Measurements from ENCODE around the gene SNAI1. TPM values are rescaled to one million over a fixed set of nuclear protein-coding genes. Genes with fewer than 3 reads are reported as not detected.
"Not testable (repeated sequence)": the region's sequence is repeated elsewhere in the genome, so short reads cannot be mapped to it uniquely, and the experiment has no call there.

The SNAI1 gene
- polyA plus RNA-seq, 4 donors: 7.9 to 18.5 (median 13.9) TPM

GRCh38 chr20:49957089-49957938 lies 25.5 kb upstream of the SNAI1 start:
- DNase-seq (ENCODE audit: low read depth in 4 of 4, low spot score in 2 of 4): not testable (repeated sequence)

DNA sequence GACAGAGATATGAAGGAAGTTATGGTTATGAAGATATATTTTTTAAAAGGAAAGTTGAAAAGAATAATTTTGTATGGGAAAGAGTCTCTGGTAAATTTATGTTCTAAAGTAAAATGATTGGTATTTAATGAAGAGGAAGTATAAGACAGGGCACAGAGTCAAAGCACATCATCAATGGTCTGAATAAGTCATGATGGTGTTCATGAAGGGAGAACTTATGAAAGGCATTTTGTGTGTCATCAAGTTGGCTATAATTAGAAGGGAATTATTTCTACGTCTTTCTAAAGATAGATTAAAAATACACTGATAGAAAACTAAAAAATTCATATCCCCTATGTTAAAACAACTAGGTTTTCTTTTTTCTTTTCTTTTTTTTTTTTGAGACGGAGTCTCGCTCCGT lies 21.4 kb upstream of the SNAI1 start:
- no peak for DNase-seq (ENCODE audit: low read depth in 4 of 4, low spot score in 2 of 4)

GRCh38 chr20:49964964-49965780 lies 17.6 kb upstream of the SNAI1 start:
- DNase-seq (ENCODE audit: low read depth in 4 of 4, low spot score in 2 of 4): no peak

DNA sequence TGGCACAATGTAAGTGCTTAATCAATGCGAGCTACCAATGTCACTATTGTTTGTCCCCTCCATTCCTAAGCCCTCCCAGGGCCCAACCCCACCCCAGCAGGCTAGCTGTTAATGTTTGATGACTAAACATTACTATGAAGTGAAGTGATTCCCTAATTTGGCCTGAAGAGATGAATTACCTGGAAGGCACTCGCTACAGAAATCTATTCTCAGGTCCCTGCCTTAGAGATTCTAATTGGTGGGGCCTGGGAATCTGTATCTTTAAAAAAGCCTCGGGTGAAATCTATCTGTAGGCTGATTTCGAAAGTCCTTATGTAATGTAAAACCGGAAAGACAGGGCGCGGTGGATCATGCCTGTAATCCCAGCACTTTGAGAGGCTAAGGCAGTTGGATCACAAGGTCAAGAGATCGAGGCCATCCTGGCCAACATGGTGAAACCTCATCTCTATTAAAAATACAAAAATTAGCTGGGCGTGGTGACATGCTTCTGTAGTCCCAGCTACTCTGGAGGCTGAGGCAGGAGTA lies 16.9 kb upstream of the SNAI1 start:
- no peak for DNase-seq (ENCODE audit: low read depth in 4 of 4, low spot score in 2 of 4)

DNA sequence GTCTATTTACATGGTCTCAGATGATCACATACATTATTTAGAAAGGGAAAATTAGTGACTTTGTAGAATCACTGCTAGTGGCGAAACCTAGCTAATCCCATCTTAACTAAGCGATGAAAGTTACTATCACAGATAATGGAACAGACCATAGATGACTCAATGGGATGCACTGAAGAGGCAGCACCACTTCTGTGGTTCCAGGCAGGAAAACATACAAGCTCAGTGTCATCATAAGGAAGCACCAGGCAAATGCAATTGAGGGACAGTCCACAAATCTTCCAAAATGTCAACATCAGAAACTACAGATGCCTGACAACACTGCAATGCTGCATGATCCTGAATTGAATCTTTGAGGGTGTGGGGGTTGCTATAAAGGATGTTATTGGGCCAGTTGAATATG lies 15.9 kb upstream of the SNAI1 start:
- DNase-seq (ENCODE audit: low read depth in 4 of 4, low spot score in 2 of 4): no peak

DNA sequence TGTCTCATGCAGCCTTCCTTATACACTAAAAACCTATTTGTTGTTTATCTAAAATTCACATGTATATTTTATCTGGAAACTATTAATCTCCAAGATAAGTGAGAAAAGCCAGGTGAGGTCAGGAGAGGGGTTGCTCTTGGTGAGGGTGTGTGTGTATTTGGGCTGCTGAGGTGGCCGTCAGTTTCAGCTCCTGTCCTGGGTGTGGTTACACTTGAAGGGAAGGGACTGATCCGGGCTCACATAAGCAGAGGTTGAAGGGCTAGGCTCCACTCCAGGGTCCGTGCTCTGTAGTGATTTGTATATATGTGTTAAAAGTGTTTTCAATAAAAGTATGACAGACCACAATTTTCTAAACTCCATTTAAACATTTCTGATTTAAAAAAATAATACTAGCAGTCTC lies 13.5 kb upstream of the SNAI1 start:
- no peak for DNase-seq (ENCODE audit: low read depth in 4 of 4, low spot score in 2 of 4)

DNA sequence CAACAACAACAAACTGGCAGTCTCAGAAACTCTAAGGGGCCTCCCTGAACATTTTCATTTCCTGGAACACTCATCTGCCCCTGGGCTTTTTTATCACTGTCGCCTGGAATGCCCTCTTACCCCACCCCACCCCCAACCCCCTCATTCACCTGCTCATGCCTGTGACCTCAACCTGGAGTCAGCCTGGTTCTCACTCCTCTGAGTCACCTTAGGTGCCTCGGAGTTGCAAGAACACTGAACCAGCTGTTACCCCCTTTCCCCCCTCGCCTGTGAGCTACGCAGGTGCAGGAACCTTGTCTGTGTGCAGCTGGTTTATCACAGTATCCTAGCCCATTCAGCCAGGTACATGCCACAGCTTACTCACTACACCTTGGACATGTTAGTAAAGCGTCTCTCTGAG lies 12.8 kb upstream of the SNAI1 start:
- no peak for DNase-seq (ENCODE audit: low read depth in 4 of 4, low spot score in 2 of 4)

- DNase-seq (ENCODE audit: low read depth in 4 of 4, low spot score in 2 of 4): no peak
Measured at GRCh38 chr20:49970498-49970897, 12.3 kb upstream of the SNAI1 start.

DNA sequence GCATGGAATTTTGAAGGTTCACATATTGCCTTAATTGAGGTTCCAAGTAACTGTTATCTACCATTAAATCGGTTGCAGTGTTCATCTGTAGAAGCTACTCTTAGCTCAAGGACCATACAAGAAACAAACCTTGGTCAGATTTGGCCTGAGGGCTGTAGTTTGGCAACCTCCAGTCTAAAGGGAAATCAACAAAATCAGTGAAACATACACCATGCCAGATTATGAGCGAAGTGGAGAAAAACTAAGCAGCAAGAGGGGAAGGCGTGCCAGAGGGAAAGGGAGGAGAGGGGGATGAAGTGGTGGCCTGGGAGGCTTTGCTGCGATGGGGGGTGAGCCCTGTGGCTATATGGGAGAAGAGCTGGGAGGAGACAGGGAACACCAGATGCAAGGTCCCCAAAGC lies 8.8 kb upstream of the SNAI1 start:
- no peak for DNase-seq (ENCODE audit: low read depth in 4 of 4, low spot score in 2 of 4)

DNA sequence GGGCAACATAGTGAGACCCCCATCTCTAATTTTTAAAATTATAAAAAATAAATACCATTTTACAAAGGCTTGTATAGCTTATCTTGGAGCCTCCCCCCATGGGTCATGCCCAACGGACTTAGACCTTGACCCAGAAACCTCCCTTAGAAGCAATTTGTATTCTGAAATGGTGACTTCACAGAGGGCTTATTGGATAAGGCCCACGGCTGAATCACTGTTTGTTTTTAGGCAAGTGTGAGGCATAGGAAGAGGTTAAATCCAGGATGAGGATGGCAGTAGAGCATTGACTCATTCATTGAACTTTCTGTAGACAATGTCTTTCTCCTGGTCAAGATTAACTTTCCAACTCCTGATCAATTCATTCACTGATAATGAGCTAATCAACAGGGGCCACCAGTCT lies 6.2 kb upstream of the SNAI1 start:
- DNase-seq (ENCODE audit: low read depth in 4 of 4, low spot score in 2 of 4): no peak

- not testable (repeated sequence) for DNase-seq (ENCODE audit: low read depth in 4 of 4, low spot score in 2 of 4)
Measured at GRCh38 chr20:49977740-49978139, 5.0 kb upstream of the SNAI1 start.

GRCh38 chr20:49978685-49979029 lies 4.1 kb upstream of the SNAI1 start:
- DNase-seq (ENCODE audit: low read depth in 4 of 4, low spot score in 2 of 4): no peak

DNA sequence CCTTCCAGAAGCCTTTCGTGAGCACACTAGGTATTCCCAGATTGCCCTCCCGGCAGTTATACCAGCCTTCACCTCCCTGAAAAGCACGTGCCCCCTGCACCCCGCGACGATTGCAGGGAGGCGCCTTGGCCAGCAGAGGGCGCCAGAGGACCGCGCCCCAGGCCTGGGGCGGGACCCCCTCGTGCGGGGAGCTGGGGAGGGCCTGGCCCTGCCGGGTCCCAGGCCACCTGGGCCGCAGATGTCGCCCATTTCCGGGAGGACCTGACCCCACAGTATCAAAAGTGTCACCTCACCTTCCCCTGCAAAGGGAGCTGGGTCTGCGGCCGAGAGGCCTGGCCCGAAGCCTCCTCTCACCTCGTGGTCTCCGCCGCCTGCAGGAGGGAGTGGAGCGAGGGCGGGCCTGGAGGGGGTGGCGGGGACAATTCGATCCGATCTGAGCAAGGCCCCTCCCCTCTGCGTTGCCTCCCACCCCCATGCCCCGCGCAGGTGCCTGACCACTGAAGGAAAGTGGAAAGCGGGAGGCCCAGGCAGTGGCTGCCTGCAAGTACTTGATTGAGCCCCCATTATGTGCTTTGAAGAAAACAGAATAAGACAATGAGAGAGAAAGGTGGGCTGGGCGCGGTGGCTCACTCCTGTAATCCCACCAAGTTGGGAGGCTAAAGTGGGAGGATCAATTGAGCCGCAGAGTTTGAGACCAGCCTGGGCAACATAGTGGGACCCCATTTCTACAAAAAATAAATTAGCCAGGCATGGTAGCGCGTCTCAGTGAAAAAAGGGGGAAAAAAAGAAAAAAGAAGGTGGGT lies 3.5 kb upstream of the SNAI1 start:
- DNase-seq (ENCODE audit: low read depth in 4 of 4, low spot score in 2 of 4): no peak

GRCh38 chr20:49980140-49981008 lies 2.4 kb upstream of the SNAI1 start:
- no peak for DNase-seq (ENCODE audit: low read depth in 4 of 4, low spot score in 2 of 4)

- no peak for DNase-seq (ENCODE audit: low read depth in 4 of 4, low spot score in 2 of 4)
Measured at GRCh38 chr20:49981218-49982071, 1.3 kb upstream of the SNAI1 start.

GRCh38 chr20:49982072-49982345 lies 771 bp upstream of the SNAI1 start:
- DNase-seq (ENCODE audit: low read depth in 4 of 4, low spot score in 2 of 4): no peak

DNA sequence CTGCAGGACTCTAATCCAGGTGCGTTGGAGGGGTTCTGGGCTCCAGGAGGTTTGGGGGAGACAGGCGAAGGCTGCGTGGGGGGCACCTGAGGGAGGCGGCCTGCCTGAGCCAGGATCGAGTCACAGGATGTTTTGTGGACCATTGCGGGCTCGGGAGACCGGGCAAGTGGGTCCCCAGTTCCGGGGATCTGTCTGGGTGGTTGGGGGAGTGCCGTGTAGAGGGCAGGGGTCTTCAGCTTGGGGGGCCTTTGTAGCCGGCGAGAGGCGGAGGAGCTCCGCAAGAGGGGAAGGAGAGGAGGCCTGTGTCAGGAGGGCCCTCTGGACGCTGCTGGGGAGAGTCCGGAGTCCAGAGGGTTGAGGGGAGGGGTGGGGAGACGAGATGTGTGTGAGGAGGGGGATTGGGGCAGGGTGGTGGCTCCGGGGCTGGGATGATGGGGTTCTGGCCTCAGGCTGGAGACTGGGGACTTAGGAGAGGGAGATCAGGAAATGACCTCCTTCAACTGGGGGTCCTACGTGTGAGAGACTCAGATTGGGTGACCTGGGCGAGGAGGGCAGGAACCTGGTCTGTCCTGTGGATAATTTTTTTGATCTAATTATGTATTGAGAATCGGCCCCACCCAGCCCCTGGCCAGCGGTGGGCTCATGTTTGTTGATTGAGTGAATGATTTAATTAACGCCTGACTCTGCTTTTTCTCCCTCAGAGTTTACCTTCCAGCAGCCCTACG lies 505 bp downstream of the SNAI1 start:
- no peak for DNase-seq (ENCODE audit: low read depth in 4 of 4, low spot score in 2 of 4)

DNA sequence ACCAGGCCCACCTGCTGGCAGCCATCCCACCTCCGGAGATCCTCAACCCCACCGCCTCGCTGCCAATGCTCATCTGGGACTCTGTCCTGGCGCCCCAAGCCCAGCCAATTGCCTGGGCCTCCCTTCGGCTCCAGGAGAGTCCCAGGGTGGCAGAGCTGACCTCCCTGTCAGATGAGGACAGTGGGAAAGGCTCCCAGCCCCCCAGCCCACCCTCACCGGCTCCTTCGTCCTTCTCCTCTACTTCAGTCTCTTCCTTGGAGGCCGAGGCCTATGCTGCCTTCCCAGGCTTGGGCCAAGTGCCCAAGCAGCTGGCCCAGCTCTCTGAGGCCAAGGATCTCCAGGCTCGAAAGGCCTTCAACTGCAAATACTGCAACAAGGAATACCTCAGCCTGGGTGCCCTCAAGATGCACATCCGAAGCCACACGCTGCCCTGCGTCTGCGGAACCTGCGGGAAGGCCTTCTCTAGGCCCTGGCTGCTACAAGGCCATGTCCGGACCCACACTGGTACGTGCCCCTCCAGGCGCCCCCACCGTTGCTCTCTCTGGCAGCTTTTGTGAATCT lies 1.1 kb downstream of the SNAI1 start:
- no peak for DNase-seq (ENCODE audit: low read depth in 4 of 4, low spot score in 2 of 4)

Data from left renal cortex interstitium (tissue), 4 donors.